ENCODE measurements around the gene UCP3.

UCP3 gene

DNA sequence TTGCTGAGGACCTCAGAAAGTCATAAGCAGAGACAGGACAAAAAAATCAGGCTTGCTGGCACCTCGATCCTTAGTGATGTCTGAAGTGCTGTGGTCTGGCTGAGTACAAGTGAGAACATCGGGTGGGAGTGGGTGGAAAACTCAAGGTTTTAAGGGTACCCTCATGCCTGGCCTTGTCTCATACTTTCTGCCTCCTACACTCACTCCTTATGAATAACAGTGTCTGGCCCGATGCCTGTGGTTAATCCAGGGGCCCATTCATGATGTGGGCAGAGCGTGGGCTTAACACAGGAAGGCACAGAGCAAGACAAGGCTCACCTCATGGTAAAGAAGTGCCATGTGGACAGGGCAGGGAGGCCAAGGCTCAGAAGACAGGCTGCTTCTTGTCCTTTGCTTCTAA is 11.0 kb upstream of the UCP3 start:
- DNase-seq, result no peak
- in situ Hi-C loops (cut with MboI; ENCODE audit: low pct_unique_long_range_greater_than_20kb, low sequenced_read_pairs), result no loop called here

DNA sequence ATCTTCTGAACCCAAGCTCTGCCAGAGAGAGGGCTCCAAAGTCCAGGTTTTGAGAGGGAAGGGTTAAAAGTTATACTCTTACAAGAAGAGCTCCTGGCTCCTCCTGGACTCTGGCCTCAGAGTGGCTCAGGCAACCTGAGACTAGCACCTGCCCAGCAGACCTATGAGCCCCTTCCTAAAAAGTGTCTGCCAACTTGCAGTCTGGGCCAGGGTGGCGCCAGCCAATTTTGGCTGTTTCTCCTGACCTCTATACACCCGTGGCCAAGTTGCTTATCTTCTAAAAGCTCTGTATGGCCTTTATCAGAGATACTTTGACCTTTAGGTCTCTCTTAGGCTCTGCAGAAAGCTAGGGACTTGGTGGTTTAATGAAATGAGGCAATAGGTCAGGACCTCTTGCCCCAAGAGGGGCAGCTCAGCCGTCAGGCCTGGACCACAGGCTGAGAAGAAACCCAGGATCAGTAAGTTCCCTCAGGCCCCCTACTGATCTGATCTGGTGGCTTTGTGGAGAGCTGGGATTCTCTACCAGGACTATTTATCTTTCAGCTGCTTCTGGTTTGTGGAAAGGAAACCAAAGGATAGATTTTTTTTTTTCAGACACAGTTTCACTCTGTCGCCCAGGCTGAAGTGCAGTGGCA is 10.3 kb upstream of the UCP3 start:
- no peak for DNase-seq

DNA sequence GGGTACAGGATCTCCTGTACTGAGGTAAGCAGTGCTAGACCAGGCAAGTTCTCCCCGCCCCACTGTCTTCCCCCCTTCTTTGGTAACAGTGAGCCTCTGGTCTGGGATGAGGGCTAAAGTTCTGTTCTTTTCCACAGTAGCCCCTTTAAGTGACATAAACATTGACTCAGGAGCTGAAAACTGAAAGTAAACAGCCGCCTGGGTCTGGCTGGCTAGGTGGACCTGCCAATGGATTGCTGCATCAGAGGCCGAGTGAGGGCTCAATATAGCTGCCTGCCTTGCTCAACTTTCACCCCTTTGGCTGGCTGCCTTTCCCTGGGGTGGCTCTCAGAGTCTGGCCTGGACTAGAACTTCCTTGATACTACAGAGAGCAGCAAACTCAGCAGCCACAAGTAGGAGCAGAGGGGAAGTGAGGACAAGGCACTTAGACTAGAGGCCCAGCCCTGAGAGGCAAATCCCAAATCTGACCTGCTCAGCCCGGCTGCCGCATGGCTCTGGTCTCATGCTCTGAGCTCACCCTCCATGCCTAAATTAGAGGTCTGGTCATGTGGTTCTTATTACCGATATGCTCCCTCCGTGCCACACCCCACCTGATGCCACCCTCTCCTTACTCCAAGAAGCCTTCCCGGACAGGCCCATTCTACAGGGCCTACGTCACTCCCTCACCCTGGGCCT is 9.6 kb upstream of the UCP3 start:
- DNase-seq, result no peak
- in situ Hi-C loops (cut with MboI; ENCODE audit: low pct_unique_long_range_greater_than_20kb, low sequenced_read_pairs), result no loop called here

More for the DNA sequence above, 10.3 kb upstream of the UCP3 start:
- in situ Hi-C loops (cut with MboI; ENCODE audit: low pct_unique_long_range_greater_than_20kb, low sequenced_read_pairs), result no loop called here

DNA sequence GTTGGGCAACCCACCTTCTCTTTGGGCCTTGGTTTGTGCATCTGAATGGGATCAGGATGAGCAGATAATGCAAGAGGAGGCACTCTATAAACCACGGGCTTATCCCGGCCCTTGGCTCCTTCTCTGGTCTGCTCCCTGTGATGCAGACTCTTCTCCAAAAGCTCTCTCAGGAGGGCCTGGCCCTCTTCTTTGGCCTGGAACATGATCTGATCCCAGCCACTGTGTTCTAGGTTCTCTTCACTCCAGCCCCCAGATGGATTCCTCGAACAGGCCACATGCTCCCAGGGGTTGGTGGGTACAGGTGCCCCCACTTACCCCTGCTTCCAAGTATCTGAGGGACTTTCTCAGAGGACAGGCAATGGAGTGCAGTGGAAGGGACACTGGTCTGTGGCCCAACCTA is 8.7 kb upstream of the UCP3 start:
- DNase-seq, result no peak
- in situ Hi-C loops (cut with MboI; ENCODE audit: low pct_unique_long_range_greater_than_20kb, low sequenced_read_pairs), result no loop called here

DNA sequence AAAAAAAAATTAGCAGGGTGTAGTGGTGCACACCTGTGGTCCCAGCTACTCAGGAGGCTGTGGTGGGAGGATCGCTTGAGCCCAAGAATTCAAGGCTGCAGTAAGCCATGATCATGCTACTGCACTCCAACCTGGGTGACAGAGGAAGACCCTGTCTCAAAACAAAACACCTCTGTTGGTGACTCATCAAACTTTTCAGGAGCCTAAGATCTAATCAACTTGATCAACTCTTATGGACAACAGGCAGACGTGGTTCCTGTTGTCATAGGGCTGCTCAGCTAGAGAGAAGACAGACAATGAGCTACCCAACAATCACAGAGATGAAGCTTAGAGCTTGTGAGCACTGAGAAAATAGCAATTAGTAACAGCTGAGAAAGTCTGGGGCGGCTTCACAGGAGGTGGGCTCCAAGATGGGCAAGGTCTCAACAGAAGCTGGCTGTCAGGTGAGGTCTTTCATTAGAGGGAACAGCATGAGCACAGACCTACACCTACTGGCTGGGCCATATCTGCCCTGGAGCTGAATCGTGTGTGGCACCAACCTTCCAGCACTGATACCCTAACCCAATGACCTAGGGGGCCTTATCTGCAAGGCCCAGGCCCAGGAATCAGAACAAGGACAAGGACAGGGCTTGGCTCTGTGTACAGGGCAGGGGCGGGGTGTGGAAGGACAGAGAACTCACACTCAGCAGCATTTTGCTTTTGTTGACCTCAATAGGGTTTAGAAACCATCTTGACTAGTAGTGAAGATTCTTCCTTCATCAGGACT is 7.2 kb upstream of the UCP3 start:
- in situ Hi-C loops (cut with MboI; ENCODE audit: low pct_unique_long_range_greater_than_20kb, low sequenced_read_pairs), result no loop called here
- DNase-seq, result no peak

DNA sequence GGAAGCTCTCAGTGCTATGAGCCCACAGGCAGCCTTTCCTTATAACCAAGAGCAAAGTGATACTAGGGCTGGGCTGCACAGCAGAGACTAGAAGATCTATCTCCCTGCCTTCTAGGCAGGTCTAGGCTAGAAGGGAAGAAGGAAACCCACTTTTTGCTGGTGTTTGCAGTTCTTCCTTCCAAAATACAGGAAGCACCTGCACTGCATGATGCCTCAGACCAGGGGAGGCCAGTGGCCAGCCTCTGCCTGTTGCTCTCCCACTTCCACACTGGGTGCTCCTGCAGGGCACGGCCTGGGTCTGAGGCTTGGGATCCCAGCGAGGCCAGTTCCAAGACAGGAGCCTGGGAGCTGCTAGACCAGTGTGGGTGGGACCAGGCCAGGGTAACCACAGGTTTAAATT is 6.0 kb upstream of the UCP3 start:
- in situ Hi-C loops (cut with MboI; ENCODE audit: low pct_unique_long_range_greater_than_20kb, low sequenced_read_pairs), result no loop called here
- no peak for DNase-seq

DNA sequence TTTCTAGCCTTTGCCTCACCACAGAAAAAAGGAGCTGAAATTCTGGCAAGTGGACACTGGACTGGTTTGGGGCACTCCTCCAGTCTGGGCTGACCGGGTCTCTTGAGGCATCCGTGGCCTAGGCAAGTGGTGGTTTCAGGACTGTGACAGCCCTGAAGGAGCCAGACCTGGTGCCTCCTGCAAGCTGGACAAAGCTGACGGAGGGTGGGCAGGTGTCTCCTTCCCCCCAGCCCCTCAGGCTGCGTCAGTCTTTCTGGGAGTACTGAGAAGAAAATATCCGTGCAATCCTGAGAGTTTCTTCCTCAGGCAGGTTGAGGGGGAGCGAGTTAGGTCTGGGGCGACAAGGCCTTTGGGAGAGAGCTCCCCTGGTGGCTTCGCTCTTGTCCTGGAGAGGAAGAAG is 4.3 kb upstream of the UCP3 start:
- no peak for DNase-seq
- in situ Hi-C loops (cut with MboI; ENCODE audit: low pct_unique_long_range_greater_than_20kb, low sequenced_read_pairs), result no loop called here

DNA sequence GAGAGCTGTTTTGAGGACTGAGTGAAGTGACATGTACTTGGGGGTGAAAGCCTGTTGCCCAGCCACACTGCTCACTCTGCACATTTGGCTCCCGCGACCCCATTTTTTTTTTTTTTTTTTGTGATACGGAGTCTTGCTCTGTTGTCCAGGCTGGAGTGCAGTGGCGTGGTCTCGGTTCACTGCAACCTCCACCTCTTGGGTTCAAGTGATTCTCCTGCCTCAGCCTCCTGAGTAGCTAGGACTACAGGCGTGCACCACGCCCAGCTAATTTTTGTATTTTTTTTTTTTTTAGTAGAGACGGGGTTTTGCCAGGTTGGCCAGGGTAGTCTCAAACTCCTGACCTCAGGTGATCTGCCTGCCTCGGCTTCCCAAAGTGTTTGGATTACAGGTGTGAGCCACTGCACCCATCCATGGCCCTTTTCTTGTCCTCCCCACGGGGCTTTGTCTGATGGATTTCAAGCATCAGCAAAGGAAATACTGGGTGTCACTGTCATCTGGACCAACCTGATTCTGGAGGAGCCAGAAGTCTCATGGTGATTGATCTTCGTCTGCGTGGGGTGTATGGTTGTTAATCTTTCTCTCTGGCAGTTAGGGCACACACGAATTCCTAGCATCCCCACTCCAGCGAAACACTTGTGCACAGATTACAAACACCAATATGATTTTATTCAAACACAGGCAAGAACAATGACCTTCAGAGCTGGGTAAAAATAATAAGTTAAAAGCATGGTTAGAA is 3.4 kb upstream of the UCP3 start:
- in situ Hi-C loops (cut with MboI; ENCODE audit: low pct_unique_long_range_greater_than_20kb, low sequenced_read_pairs), result no loop called here
- no peak for DNase-seq

DNA sequence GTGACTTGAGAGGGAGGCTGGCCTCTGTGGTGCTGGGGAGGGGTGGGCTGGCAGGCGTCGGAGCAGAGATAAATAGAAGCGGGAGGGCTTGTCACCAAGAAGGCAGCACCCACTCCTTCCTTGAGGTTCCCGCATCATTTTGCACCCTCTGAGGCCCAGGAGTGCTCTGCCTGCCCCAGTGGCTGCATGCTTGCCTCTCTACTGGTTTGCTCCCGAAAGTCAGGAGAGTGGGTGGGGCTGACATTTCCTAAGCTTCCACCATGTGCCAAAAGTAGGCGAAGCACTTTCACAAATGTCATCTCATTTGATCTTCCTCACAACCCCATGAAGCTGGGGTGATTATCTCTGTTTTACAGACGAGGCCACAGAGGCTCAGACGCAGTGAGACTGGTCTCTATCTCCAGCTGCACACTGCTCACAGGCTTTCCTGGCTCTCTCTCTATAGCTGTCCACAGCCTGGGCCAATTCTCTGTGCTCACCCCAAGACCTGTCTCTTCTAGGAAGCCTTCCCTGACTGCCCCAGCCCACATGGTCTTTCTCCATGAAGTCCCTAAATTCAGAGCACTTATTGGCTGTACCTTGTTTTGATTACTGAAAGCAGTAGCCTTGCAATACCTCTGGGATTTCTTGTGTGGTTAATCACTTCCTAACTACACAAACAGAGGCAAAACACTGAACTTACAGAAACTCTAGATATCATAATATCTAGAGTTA is 2.6 kb upstream of the UCP3 start:
- in situ Hi-C loops (cut with MboI; ENCODE audit: low pct_unique_long_range_greater_than_20kb, low sequenced_read_pairs), result no loop called here
- DNase-seq, result no peak

DNA sequence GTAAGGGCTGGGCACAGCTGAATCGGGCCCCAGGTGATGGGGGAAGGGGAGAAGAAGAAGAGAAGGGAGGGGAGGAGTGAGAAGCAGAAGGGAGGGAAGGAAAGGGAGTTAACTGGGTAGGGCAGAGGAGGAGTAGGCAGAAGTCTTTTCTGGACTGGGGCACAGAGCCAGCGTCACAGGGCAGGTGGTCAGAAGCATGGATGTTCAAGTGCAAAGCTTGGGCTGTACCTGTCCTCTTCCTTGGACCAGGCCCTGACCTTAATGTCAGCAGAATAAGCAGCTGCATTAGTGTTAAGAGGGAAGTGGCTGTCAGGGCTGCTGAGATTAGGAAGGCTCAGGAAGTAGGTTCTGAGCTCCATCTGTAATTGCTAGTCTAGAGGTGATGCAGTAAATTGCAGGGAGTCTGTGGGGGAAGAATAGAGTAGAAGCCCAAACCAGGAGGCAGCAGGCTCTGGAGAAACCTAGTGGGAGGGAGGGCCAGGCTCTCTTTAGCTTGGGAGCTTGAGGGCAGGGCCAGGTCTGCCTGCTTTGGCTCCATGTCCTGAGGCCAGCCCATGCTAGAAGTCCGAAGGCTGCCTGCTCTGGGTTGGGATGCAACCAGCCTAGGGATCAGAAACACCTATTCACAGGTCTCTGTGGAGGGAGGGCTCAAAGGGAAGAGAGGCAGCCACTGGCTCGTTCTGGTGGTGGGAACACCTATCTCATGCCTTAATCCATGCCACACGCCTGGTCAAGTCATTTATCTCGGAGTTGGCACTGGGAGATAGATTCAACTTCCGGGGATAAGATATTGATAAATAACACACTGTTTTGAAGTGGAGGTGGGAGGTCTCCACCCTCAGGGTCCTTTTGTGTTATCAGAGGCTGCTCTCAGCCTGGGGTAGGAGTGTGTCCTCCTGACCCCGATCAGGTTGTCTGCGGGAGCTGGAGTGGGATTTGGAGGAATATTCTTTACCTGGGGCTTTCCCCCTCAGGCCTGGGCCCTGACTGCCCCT is 1.7 kb upstream of the UCP3 start:
- in situ Hi-C loops (cut with MboI; ENCODE audit: low pct_unique_long_range_greater_than_20kb, low sequenced_read_pairs), result no loop called here

DNA sequence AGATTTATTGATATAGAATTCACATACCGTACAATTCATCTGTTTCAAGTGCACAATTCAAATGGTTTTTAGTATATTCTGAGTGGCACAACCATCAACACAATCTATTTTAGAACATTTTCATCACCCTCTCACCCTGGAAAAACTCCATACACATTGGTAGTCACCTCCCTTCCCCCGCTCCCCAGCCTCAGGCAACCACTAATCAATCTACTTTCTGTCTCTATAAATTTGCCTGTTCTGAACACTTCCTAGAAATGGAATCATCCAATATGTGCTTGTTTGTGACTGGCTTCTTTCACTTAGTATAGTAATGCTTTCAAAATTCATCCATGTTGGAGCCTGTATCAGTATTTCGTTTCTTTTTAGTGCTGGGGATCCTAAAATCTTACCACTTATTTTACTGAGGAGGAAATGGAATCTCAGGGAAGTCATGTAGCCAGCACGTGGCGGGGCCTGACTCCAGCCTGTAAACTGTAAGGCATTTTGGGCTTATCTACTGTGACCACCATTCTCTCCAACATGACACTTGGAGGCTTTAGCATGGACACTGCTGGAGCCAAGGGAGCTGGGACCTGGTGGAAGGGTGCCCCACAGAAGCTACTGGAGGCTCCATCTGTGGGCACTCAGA is 905 bp upstream of the UCP3 start:
- no peak for DNase-seq
- in situ Hi-C loops (cut with MboI; ENCODE audit: low pct_unique_long_range_greater_than_20kb, low sequenced_read_pairs), result no loop called here

More for the DNA sequence above, 1.7 kb upstream of the UCP3 start:
- peak; percentile 45 for DNase-seq

DNA sequence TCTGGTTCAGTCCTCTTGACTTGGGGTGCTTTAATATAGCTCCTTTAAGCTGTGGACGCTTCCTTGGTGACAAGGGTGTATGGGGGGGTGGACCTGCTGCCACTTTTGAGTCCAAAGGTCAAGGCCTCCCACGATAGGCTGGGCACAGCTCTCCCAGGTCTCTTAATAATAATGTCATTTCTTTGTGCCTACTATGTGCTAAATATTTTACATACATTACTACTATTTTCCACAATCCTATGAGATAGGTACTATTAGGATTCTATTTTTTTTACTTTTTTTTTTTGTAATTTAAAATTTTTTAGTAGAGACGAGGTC is 304 bp upstream of the UCP3 start:
- DNase-seq, result no peak
- in situ Hi-C loops (cut with MboI; ENCODE audit: low pct_unique_long_range_greater_than_20kb, low sequenced_read_pairs), result no loop called here

DNA sequence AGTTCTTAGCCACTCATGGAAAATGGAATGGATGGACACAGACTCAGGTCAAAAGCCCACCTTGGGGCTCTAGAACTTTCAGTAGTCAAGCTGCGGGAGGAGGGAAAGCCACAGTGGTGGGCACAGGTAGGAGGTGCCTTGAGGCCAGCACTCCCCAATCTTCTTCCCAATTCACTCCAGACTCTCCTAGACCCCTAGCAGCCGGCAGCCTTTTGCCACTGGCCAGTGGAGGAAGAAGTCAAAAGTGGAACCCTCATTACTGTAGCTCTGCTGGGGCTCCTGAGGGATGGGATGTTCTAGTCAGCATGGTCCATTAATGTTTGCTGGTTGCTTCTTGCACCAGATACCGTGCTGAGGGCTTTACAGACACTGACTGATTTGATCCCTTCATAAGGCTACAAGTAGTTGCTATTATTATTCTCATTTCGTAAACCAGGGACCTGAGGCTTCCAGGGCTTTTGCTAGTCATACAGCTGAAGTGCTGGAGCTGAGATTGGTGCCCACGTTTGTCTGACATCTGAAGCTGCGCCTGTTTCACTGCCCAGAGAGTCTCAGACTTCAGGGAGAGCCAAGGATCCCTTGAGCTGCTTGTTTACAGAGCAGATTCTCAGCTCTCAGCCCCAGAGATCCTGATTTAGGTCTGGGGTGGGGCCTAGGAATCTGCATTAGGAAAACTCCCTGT is 1.1 kb downstream of the UCP3 start:
- DNase-seq, result no peak
- in situ Hi-C loops (cut with MboI; ENCODE audit: low pct_unique_long_range_greater_than_20kb, low sequenced_read_pairs), result no loop called here

DNA sequence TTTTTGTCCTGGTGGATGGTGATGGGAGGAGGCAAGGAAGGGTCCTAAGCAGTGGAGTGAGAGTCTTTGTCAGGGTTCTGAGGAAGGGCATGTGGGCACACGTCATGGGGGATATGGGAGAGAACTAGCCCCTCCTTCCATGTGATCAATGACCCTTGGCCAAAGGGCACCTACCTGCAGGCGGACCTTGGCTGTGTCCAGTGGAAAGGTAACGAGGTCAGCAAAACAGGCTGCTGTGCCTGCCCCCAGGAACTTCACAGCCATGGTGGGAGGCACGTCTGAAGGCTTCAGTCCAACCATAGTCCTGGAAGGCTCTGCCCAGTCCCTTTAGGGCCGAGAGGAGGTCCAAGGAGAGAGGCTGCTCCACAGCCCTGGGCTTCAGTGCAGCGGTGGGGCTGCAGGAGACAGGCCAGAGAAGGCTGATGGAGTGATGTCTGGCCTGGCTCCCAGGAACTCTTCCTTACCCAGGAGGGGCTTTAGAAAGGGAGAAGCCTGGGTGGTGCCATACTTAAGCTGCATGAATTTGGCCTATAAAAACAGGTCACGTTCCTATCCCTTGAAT is 2.1 kb downstream of the UCP3 start:
- in situ Hi-C loops (cut with MboI; ENCODE audit: low pct_unique_long_range_greater_than_20kb, low sequenced_read_pairs), result no loop called here
- no peak for DNase-seq

DNA sequence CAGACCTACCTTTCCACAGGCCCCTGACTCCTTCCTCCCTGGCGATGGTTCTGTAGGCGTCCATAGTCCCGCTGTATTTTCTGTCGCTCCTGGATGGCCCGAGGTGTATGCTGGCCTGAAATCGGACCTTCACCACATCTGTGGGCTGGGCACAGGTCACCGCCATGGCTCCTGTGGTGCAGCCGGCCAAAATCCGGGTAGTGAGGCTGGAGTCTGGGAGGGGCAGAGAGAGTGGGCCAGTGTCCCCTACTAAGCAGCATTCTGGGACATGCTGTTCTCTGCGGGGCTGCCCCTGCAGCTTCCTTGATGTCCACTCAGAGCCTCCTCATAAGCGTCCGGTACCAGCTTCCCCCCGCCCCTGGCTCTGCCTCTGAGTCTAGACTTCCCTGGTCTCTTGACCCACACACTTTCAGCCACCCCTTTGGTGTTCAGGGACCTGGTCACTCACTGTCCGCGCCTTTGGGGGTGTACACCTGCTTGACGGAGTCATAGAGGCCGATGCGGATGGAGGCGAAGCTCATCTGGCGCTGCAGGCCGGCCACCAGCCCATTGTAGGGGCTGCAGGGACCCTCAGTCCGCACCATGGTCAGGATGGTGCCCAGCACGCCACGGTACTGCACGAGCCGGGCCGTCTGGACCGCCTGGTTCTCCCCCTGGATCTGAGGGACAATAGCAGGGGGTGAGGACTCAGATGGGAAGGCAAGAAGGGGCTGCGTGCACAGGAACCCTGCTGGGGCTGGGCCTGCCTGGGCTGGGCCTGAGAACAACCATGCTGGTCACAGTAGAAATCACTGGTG is 3.0 kb downstream of the UCP3 start:
- in situ Hi-C loops (cut with MboI; ENCODE audit: low pct_unique_long_range_greater_than_20kb, low sequenced_read_pairs), result no loop called here
- DNase-seq, result no peak

Data from KBM-7 (cell line).